ENCODE results near the gene STAT3.
"Not testable (repeated sequence)": the region's sequence is repeated elsewhere in the genome, so short reads cannot be mapped to it uniquely, and the experiment has no call there.

STAT3 gene

GRCh38 chr17:42409523-42410318 lies 21.5 kb upstream of the STAT3 start:
- DNase-seq = peak in 9 of 51 donors; percentile 8 to 64 (median 23)

GRCh38 chr17:42408061-42408460 lies 19.8 kb upstream of the STAT3 start:
- DNase-seq = peak in 42 of 51 donors; percentile 8 to 92 (median 67)

- peak in 47 of 51 donors; percentile 10 to 86 (median 65) for DNase-seq
Measured at GRCh38 chr17:42407289-42407836, 19.1 kb upstream of the STAT3 start.

GRCh38 chr17:42406615-42407288 lies 18.5 kb upstream of the STAT3 start:
- peak in 1 of 51 donors; percentile 38 for DNase-seq

GRCh38 chr17:42405963-42406495 lies 17.8 kb upstream of the STAT3 start:
- peak in 47 of 51 donors; percentile 10 to 87 (median 62) for DNase-seq

GRCh38 chr17:42405076-42405475 lies 16.8 kb upstream of the STAT3 start:
- DNase-seq = no peak

GRCh38 chr17:42404326-42405055 lies 16.2 kb upstream of the STAT3 start:
- no peak for DNase-seq

- peak in 3 of 51 donors; percentile 14 to 29 (median 16) for DNase-seq
Measured at GRCh38 chr17:42403150-42403549, 14.9 kb upstream of the STAT3 start.

- DNase-seq = no peak
Measured at GRCh38 chr17:42402117-42402516, 13.9 kb upstream of the STAT3 start.

GRCh38 chr17:42400844-42401375 lies 12.7 kb upstream of the STAT3 start:
- not testable (repeated sequence) for DNase-seq

- DNase-seq = no peak
Measured at GRCh38 chr17:42399948-42400843, 12.0 kb upstream of the STAT3 start.

GRCh38 chr17:42399121-42399520 lies 10.9 kb upstream of the STAT3 start:
- DNase-seq = no peak

- not testable (repeated sequence) for DNase-seq
Measured at GRCh38 chr17:42395601-42396000, 7.4 kb upstream of the STAT3 start.

- DNase-seq = no peak
Measured at GRCh38 chr17:42394838-42395237, 6.6 kb upstream of the STAT3 start.

GRCh38 chr17:42392692-42393415 lies 4.6 kb upstream of the STAT3 start:
- DNase-seq = no peak

- DNase-seq = not testable (repeated sequence)
Measured at GRCh38 chr17:42391439-42391838, 3.2 kb upstream of the STAT3 start.

- no peak for DNase-seq
Measured at GRCh38 chr17:42389899-42390298, 1.7 kb upstream of the STAT3 start.

- DNase-seq = no peak
Measured at GRCh38 chr17:42389135-42389417, 834 bp upstream of the STAT3 start.

- peak in 8 of 51 donors; percentile 28 to 71 (median 52) for DNase-seq
Measured at GRCh38 chr17:42387661-42388380, 421 bp downstream of the STAT3 start.

Data from hypothalamus (tissue), 51 donors.